ENCODE data around the gene CAPN5. TPM values are rescaled to one million over a fixed set of nuclear protein-coding genes. Genes with fewer than 3 reads are reported as not detected.

Gene CAPN5
- total RNA-seq, 1 donor from 2014 or later = 11.8 TPM

- no peak for DNase-seq
Measured at GRCh38 chr11:77100166-77101042, 33.6 kb downstream of the CAPN5 start.

GRCh38 chr11:77101043-77101537, 34.3 kb downstream of the CAPN5 start:
- DNase-seq = no peak

GRCh38 chr11:77102246-77103210, 35.8 kb downstream of the CAPN5 start, which contains the start of gene OMP:
Gene OMP (plus strand): TSS chr11:77102840. CDS start chr11:77102840, 0 bp downstream.
- no peak for DNase-seq

- no peak for DNase-seq
Measured at GRCh38 chr11:77103319-77103718, 36.5 kb downstream of the CAPN5 start.

- no peak for DNase-seq
Measured at GRCh38 chr11:77104727-77105126, 38.0 kb downstream of the CAPN5 start.

GRCh38 chr11:77106321-77106720, 39.5 kb downstream of the CAPN5 start:
- no peak for DNase-seq

- DNase-seq = no peak
Measured at GRCh38 chr11:77106759-77107158, 40.0 kb downstream of the CAPN5 start.

- no peak for DNase-seq
Measured at GRCh38 chr11:77107950-77108349, 41.2 kb downstream of the CAPN5 start.

GRCh38 chr11:77108436-77108835, 41.7 kb downstream of the CAPN5 start:
- no peak for DNase-seq

- DNase-seq = no peak
Measured at GRCh38 chr11:77109236-77110019, 42.7 kb downstream of the CAPN5 start.

GRCh38 chr11:77110836-77111235, 44.1 kb downstream of the CAPN5 start:
- no peak for DNase-seq

- DNase-seq = no peak
Measured at GRCh38 chr11:77111277-77111676, 44.5 kb downstream of the CAPN5 start.

GRCh38 chr11:77111946-77112345, 45.2 kb downstream of the CAPN5 start:
- DNase-seq = no peak

GRCh38 chr11:77112641-77113381, 46.0 kb downstream of the CAPN5 start:
- DNase-seq = no peak

GRCh38 chr11:77113382-77114088, 46.8 kb downstream of the CAPN5 start:
- peak; percentile 61 for DNase-seq

- no peak for DNase-seq
Measured at GRCh38 chr11:77114089-77114463, 47.3 kb downstream of the CAPN5 start.

- DNase-seq = no peak
Measured at GRCh38 chr11:77115181-77115611, 48.4 kb downstream of the CAPN5 start.

GRCh38 chr11:77115956-77116355, 49.2 kb downstream of the CAPN5 start:
- DNase-seq = no peak

- DNase-seq = no peak
Measured at GRCh38 chr11:77117492-77117891, 50.7 kb downstream of the CAPN5 start.

- DNase-seq = no peak
Measured at GRCh38 chr11:77118086-77118485, 51.3 kb downstream of the CAPN5 start.

Measured in tongue (tissue), 2 donors.